ENCODE data around the gene TMEM266. TPM values are rescaled to one million over a fixed set of nuclear protein-coding genes. Genes with fewer than 3 reads are reported as not detected.

Gene TMEM266
- total and polyA plus RNA-seq, 2 of the 4 experiments (the other 2 are of a cell fraction) = not detected

- Histone ChIP-seq H3K4me1 (ENCODE audit: control insufficient read depth, insufficient read depth, low read length) (peaks cover 9% of the 10 kb centered on the region), H3K14ac (replicated peaks; ENCODE audit: low read depth, low read length) (no peak overlapping the region; the same call in 1 of the 2 replicates), H4K91ac (ENCODE audit: insufficient read depth, low read depth, low read length) (no peak overlapping the region), H3K4me3 (ENCODE audit: insufficient read depth, low read depth, low read length) (peak overlapping the region; percentile 14; the same call in 1 of the 2 replicates), H3K9ac (ENCODE audit: low read depth, low read length) (peak overlapping the region; percentile 39; the same call in 1 of the 2 replicates), H3K56ac (ENCODE audit: extremely low read depth, insufficient read depth, low read length) (no peak overlapping the region), H3K36me3 (ENCODE audit: control insufficient read depth, insufficient read depth, low read length) (no peaks in the 10 kb centered on the region), H2AK9ac (replicated peaks; ENCODE audit: low read depth, low read length, poor library complexity) (no peak overlapping the region), H3K4me2 (ENCODE audit: low read depth, low read length) (peak overlapping the region; percentile 84), H4K8ac (ENCODE audit: low read depth in 2 of 2, low read length in 2 of 2) (0 out of 4 replicates have a peak overlapping the region, but pooled peaks of 1 of the 2 experiments have one; percentile 3), H2BK5ac (ENCODE audit: low read depth, low read length, poor library complexity, severe bottlenecking) (no peak overlapping the region), H3K23ac (ENCODE audit: low read depth, low read length) (no peak overlapping the region), H3K79me1 (ENCODE audit: low read depth in 1 of 2, low read length in 2 of 2) (0 out of 4 replicates have a peak, but pooled peaks cover 0 to under 1% of the 10 kb centered on the region in 2 experiments), H3K18ac (ENCODE audit: low read depth, low read length) (no peak overlapping the region), H2BK120ac (ENCODE audit: low read depth, low read length) (peak overlapping the region; percentile 54; the same call in 1 of the 2 replicates), H3K9me1 (ENCODE audit: insufficient read depth, low read length) (peaks cover 11% of the 10 kb centered on the region), H2AFZ (replicated peaks; ENCODE audit: low read length, poor library complexity) (peak overlapping the region; percentile 86), H2BK20ac (ENCODE audit: low read depth, low read length) (peak overlapping the region; percentile 27; the same call in 1 of the 2 replicates), H2AK5ac (ENCODE audit: low read depth, low read length) (peak overlapping the region; percentile 68; the same call in 1 of the 2 replicates), H2BK15ac (ENCODE audit: low read depth, low read length) (no peak overlapping the region), H3K9me3 (ENCODE audit: control insufficient read depth, insufficient read depth, low read length) (no peaks in the 10 kb centered on the region), H4K20me1 (ENCODE audit: insufficient read depth, low read length) (no peaks in the 10 kb centered on the region; the same call in 1 of the 2 replicates), H3K4ac (ENCODE audit: low read depth, low read length) (peak overlapping the region; percentile 53; the same call in 1 of the 2 replicates), H3K27me3 (ENCODE audit: control insufficient read depth, insufficient read depth, low read length) (no peaks in the 10 kb centered on the region; the same call in 1 of the 2 replicates), H3K27ac (ENCODE audit: insufficient read depth, low read length) (no peak overlapping the region), H4K5ac (ENCODE audit: low read depth, low read length) (no peak overlapping the region)
- no TSS peak for BruUV-seq (replicated peaks)
- TF ChIP-seq RAD21 (IDR thresholded peaks at IDR 0.05; ENCODE audit: low read length) (peak; percentile 93), RFX5 (IDR thresholded peaks at IDR 0.05; ENCODE audit: low read depth, low read length) (no peak), CTCF (conservative IDR thresholded peaks at IDR 0.05; ENCODE audit: low read depth, low read length) (peak; percentile 92), BHLHE40 (IDR thresholded peaks at IDR 0.05; ENCODE audit: low read depth, low read length) (no peak), MAZ (IDR thresholded peaks at IDR 0.05; ENCODE audit: borderline replicate concordance, low read depth, low read length) (peak; percentile 25; the same call in 1 of the 2 replicates), USF2 (IDR thresholded peaks at IDR 0.05; ENCODE audit: low read depth, low read length) (no peak), NFE2L2 (IDR thresholded peaks at IDR 0.05; ENCODE audit: low read depth, low read length) (no peak), MAFK (IDR thresholded peaks at IDR 0.05; ENCODE audit: low read depth, low read length) (no peak), SMC3 (IDR thresholded peaks at IDR 0.05; ENCODE audit: low read depth, low read length) (peak; percentile 90), RCOR1 (IDR thresholded peaks at IDR 0.05; ENCODE audit: insufficient replicate concordance, low read length) (no peak), ELK1 (IDR thresholded peaks at IDR 0.05; ENCODE audit: borderline replicate concordance, low read depth, low read length) (no peak)
- in situ Hi-C loops (cut with MboI; ENCODE audit: low sequenced_read_pairs) = loop anchor here (10.0 kb wide), 1 partner anchor 674 kb away; no protein-coding TSS in a partner anchor
- intact Hi-C loops (cut with micrococcal nuclease) = loop anchor here (1.0 kb wide), 2 partner anchors 139 to 675 kb away; no protein-coding TSS in a partner anchor
- ATAC-seq (ENCODE audit: low read depth) (peak; percentile 95), DNase-seq (peak; percentile 62)
- dilution Hi-C loops (cut with HindIII; ENCODE audit: low sequenced_read_pairs, unreplicated experiment) = no loop called here
- 24% methylated on average over 26 of the region's 34 CpGs; no CpG with 5 or more reads in 1 of the 2 experiments for WGBS, 2 experiments (ENCODE audit: extremely low coverage in 2 of 2, insufficient read length in 1 of 2)
- ChIA-PET CTCF (interaction anchor here (0.5 to 1.6 kb wide), 4 partner anchors 28 to 675 kb away, joined by 3 to 5 read pairs (median 4); no protein-coding TSS in a partner anchor), POLR2A (ENCODE audit: unreplicated experiment) (no interaction called here)
Observed at GRCh38 chr15:76190751-76191538, 131.2 kb downstream of the TMEM266 start.
